Epithelial cell of proximal tubule (primary cell): ENCODE results near the gene LINGO3. TPM values are rescaled to one million over a fixed set of nuclear protein-coding genes. Genes with fewer than 3 reads are reported as not detected.
"Not testable (repeated sequence)": the region's sequence is repeated elsewhere in the genome, so short reads cannot be mapped to it uniquely, and the experiment has no call there.

Experiments
- DNase-seq: peaks from one replicate; pipeline ENCODE4 v3.0.0-alpha.2; 2011; ENCODE audit warnings: low read depth
- H3K4me3 ChIP-seq: 2 replicates; pipeline ENCODE4 v1.5.1; 2011; ENCODE audit warnings: low read depth, mild to moderate bottlenecking, low read length
- CTCF ChIP-seq: conservative IDR thresholded peaks from 2 replicates; pipeline ENCODE4 v1.5.1; 2012; ENCODE audit warnings: low read depth, mild to moderate bottlenecking, low read length
- total RNA-seq: library from RNA; depleted of rRNA; stranded (reverse); fragments of >200 nt; gene quantifications from 2 replicates; pipeline ENCODE4 v1.2.3, GENCODE V29; 2015

The LINGO3 gene
- total RNA-seq, 1 donor from 2014 or later: not detected

- TF ChIP-seq CTCF: no peak
- no peak overlapping the region for H3K4me3 ChIP-seq
- DNase-seq: no peak
Observed at GRCh38 chr19:2287585-2288337, 20.2 kb downstream of the LINGO3 start.

GRCh38 chr19:2286402-2287140, 21.4 kb downstream of the LINGO3 start:
- no peak for TF ChIP-seq CTCF
- DNase-seq: no peak
- H3K4me3 ChIP-seq: no peak overlapping the region

GRCh38 chr19:2283835-2284507, 24.0 kb downstream of the LINGO3 start:
- DNase-seq: no peak
- TF ChIP-seq CTCF: no peak
- no peak overlapping the region for H3K4me3 ChIP-seq

GRCh38 chr19:2282862-2283237, 25.1 kb downstream of the LINGO3 start:
- no peak for TF ChIP-seq CTCF
- DNase-seq: no peak
- H3K4me3 ChIP-seq: no peak overlapping the region

- DNase-seq: no peak
- peak within 1 kb of the TSS; percentile 19 for H3K4me3 ChIP-seq
- TF ChIP-seq CTCF: no peak
Observed at GRCh38 chr19:2282062-2282861, 25.7 kb downstream of the LINGO3 start, which contains the start of gene PEAK3. Gene PEAK3 (minus strand): TSS chr19:2282175. CDS start chr19:2280931, 1,244 bp downstream.

GRCh38 chr19:2281265-2282061, 26.5 kb downstream of the LINGO3 start:
- peak overlapping the region; percentile 19 for H3K4me3 ChIP-seq
- not testable (repeated sequence) for DNase-seq
